SJCRH30 (cell line): ENCODE data around the gene SLC30A5. TPM values are rescaled to one million over a fixed set of nuclear protein-coding genes. Genes with fewer than 3 reads are reported as not detected.
A peak's percentile ranks its signal among the peaks of the same experiment; 100 is the strongest.

ENCODE experiments used
- DNase-seq, 2 experiments: peaks; one replicate each; pipeline ENCODE4 v3.0.0-alpha.2; 2015 to 2020
- H3K27ac ChIP-seq: fragments of 250-450 bp; sonication (Bioruptor Pico); 2 replicates; pipeline ENCODE4 v1.5.1; 2020; ENCODE audit warnings: mild to moderate bottlenecking, moderate library complexity
- H3K27me3 ChIP-seq: fragments of 250-450 bp; sonication (Bioruptor Pico); 2 replicates; pipeline ENCODE4 v1.5.1; 2020; ENCODE audit warnings: mild to moderate bottlenecking, moderate library complexity
- H3K36me3 ChIP-seq: fragments of 250-450 bp; sonication (Bioruptor Pico); 2 replicates; pipeline ENCODE4 v1.5.1; 2020; ENCODE audit warnings: mild to moderate bottlenecking, moderate library complexity
- H3K4me1 ChIP-seq: fragments of 250-450 bp; sonication (Bioruptor Pico); 2 replicates; pipeline ENCODE4 v1.5.1; 2020; ENCODE audit warnings: mild to moderate bottlenecking, moderate library complexity
- H3K4me3 ChIP-seq: fragments of 250-450 bp; sonication (Bioruptor Pico); 2 replicates; pipeline ENCODE4 v1.5.1; 2020; ENCODE audit warnings: mild to moderate bottlenecking, moderate library complexity
- H3K9me3 ChIP-seq: fragments of 250-450 bp; sonication (Bioruptor Pico); replicated peaks from 2 replicates; pipeline ENCODE4 v1.5.1; 2020; ENCODE audit warnings: mild to moderate bottlenecking, moderate library complexity
- total RNA-seq: library from RNA; depleted of rRNA; stranded (reverse); fragments of >200 nt; shearing (Covaris generic); gene quantifications from 2 replicates; pipeline ENCODE4 v1.2.3, GENCODE V29; 2014; rRNA removed

Gene SLC30A5
- total RNA-seq, 1 experiment from 2014 or later = 51.8 TPM

GRCh38 chr5:69167929-69168328 lies 74.1 kb downstream of the SLC30A5 start:
- DNase-seq = peak in 1 of 2 experiments; percentile 13
- Histone ChIP-seq H3K27me3 (no peaks in the 10 kb centered on the region), H3K9me3 (no peaks in the 10 kb centered on the region), H3K27ac (peak overlapping the region; percentile 83), H3K4me3 (peak overlapping the region; percentile 73), H3K36me3 (peaks cover 46% of the 10 kb centered on the region), H3K4me1 (peaks cover 12% of the 10 kb centered on the region)

- Histone ChIP-seq H3K27me3 (no peaks in the 10 kb centered on the region), H3K4me1 (peaks cover 12% of the 10 kb centered on the region), H3K36me3 (peaks cover 72% of the 10 kb centered on the region), H3K9me3 (no peaks in the 10 kb centered on the region), H3K27ac (no peak overlapping the region), H3K4me3 (no peak overlapping the region)
- DNase-seq = no peak
Observed at GRCh38 chr5:69170495-69170894, 76.7 kb downstream of the SLC30A5 start.

DNA sequence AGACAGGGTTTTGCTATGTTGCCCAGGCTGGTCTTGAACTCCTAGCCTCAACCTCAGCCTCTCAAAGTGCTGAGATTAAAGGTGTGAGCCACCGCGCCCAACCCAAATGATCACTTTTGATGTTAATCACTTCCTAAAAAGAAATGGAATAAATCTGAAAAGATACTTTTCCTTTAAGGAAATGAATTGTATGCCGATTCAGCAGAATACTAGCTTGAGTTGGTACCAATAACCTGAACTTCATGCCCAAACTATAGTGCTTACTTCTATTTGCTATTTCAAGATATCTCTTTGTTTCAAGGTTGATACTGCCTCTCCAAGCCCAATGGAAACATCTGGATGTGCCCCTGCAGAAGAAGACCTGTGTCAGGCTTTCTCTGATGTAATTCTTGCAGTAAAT lies 77.2 kb downstream of the SLC30A5 start:
- Histone ChIP-seq H3K27me3 (no peaks in the 10 kb centered on the region), H3K36me3 (peaks cover 75% of the 10 kb centered on the region), H3K4me1 (peaks cover 12% of the 10 kb centered on the region), H3K27ac (no peak overlapping the region), H3K9me3 (no peaks in the 10 kb centered on the region), H3K4me3 (no peak overlapping the region)
- DNase-seq = no peak

Other genes starting within 250 kb of the SLC30A5 start
- 301 and 311 TPM in 2 replicates for gene CCNB1, start 73.1 kb downstream of the SLC30A5 start, total RNA-seq
- 86.3 and 103 TPM in 2 replicates for gene CENPH, start 95.6 kb downstream of the SLC30A5 start, total RNA-seq
- 39.7 and 46.6 TPM in 2 replicates for gene CDK7, start 140.9 kb downstream of the SLC30A5 start, total RNA-seq
- gene CCDC125, start 238.8 kb downstream of the SLC30A5 start, total RNA-seq = 2.6 and 3.7 TPM in 2 replicates